GM18951 (cell line): ENCODE measurements around the gene CDK6.

ENCODE experiments used
- POLR2A ChIP-seq: IDR thresholded peaks from 4 replicates; pipeline ENCODE4 v1.6.1; 2011; ENCODE audit warnings: mild to moderate bottlenecking; ENCODE audit not compliant: insufficient read length, insufficient read depth; ENCODE audit errors: extremely low read depth
- in situ Hi-C: fragments of 300-500 bp; cut with MboI; formaldehyde crosslinking; loops from one replicate; pipeline ENCODE4 v1.12.0; 2022; ENCODE audit warnings: low sequenced_read_pairs, mixed read lengths, inconsistent platforms; ENCODE audit not compliant: unreplicated experiment

The CDK6 gene

GRCh38 chr7:92809397-92809759 is 27.0 kb downstream of the CDK6 start:
- TF ChIP-seq POLR2A = no peak
- in situ Hi-C loops = no loop called here

- in situ Hi-C loops = no loop called here
- no peak for TF ChIP-seq POLR2A
These were observed 27.7 kb downstream of the CDK6 start for GRCh38 chr7:92808635-92809034.

- no peak for TF ChIP-seq POLR2A
- in situ Hi-C loops = no loop called here
These were observed 28.4 kb downstream of the CDK6 start for GRCh38 chr7:92808006-92808405.

DNA sequence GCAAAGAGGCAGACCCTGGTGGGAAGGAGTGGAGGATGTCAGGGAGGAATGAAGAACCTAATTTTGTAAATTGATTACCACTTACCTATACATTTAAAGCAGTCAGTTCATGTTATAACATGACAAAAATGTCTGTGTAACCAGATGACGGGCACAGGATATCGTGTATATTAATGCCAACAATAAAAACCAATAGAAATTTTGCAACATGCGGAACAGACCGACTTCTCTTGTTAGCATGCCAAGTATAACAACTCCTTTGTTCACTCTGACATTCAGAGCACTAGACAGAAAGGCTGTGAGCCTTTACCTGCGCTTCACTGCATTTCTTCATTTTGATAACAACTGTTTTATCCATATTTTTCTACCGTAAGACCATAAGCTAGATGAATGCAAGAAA is 29.9 kb downstream of the CDK6 start:
- TF ChIP-seq POLR2A = no peak
- in situ Hi-C loops = no loop called here

- TF ChIP-seq POLR2A = no peak
- in situ Hi-C loops = no loop called here
These were observed 34.0 kb downstream of the CDK6 start for GRCh38 chr7:92802406-92802805.

GRCh38 chr7:92799446-92800211 is 36.7 kb downstream of the CDK6 start:
- in situ Hi-C loops = no loop called here
- no peak for TF ChIP-seq POLR2A

- TF ChIP-seq POLR2A = no peak
- in situ Hi-C loops = no loop called here
These were observed 37.7 kb downstream of the CDK6 start for GRCh38 chr7:92798517-92799249.

- TF ChIP-seq POLR2A = no peak
- in situ Hi-C loops = no loop called here
These were observed 38.7 kb downstream of the CDK6 start for GRCh38 chr7:92797693-92798092.

GRCh38 chr7:92797284-92797683 is 39.1 kb downstream of the CDK6 start:
- in situ Hi-C loops = no loop called here
- no peak for TF ChIP-seq POLR2A

DNA sequence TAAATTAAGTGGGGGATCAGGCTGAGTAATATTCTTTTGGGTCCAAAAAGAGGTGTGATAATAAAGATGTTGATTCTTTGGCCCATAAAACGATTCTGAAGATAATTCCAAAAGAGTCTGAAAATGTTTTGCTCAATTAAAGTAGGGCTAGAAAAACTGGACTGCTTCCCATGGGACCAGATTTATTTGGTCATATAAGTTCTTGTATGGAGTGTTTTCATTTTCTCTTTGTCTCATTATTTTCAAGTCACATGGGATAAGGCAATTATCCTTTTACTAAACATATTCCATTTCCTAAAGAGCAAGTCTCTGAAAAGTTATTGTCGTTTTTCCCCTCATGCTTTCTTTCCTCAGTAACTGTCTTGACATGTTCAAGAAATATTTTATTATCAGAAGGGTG is 41.5 kb downstream of the CDK6 start:
- TF ChIP-seq POLR2A = no peak
- in situ Hi-C loops = no loop called here

DNA sequence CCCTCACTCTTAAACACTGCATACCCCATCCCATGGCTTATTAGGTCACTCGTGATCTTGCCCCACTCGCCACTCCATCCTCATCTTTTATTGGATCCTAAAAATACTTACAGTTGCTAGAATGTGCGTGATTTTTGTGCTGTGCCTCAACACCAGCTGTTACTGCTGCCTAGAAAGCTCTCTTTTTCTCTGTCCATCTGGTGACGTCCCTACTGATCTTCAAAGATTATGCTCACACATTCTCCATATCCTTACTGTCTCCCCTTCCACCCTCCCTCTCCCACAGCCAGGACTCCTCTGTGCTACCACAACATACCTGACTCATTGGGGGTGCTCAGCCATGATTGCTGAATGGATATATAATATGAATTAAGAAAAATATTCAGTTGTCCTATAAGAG is 42.0 kb downstream of the CDK6 start:
- in situ Hi-C loops = no loop called here
- no peak for TF ChIP-seq POLR2A

GRCh38 chr7:92793656-92794205 is 42.6 kb downstream of the CDK6 start:
- in situ Hi-C loops = no loop called here
- TF ChIP-seq POLR2A = no peak

- in situ Hi-C loops = no loop called here
- TF ChIP-seq POLR2A = no peak
These were observed 45.4 kb downstream of the CDK6 start for GRCh38 chr7:92790992-92791391.

GRCh38 chr7:92788559-92789183 is 47.7 kb downstream of the CDK6 start:
- no peak for TF ChIP-seq POLR2A
- in situ Hi-C loops = no loop called here

DNA sequence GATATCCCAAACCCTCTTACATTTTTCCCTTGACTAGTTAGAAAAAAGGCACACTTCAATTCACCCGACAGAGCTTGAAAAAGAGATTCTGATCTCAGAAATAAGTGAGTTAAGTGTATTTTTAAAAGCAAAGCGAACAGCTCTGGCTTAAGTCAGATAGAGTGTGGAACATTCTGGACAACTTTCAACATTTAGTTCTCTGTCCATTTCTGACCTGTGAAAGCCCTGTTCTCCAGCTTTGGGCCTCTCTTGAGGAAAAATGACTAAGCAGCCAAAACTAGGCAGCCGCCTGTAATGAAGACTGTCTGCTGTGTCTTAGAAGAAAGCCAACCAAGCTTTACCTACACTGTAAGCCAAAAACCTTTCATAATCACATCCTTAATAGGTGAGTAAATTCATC is 50.5 kb downstream of the CDK6 start:
- in situ Hi-C loops = no loop called here
- TF ChIP-seq POLR2A = no peak
